ENCODE data around the gene SFSWAP.

SFSWAP gene

DNA sequence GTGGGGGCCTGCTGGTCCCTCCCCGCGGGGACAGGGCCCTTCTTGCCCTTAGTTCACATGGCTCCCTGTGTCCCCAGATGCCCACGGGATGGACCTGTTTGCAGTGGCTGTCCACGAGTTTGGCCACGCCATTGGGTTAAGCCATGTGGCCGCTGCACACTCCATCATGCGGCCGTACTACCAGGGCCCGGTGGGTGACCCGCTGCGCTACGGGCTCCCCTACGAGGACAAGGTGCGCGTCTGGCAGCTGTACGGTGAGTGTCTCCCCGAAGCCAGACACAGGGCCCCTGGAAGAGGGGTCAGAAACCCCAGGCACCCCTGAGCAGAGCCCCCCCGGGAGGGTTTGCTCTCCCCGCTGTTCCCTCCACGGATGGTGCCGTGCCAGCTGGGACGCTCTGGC, 130.7 kb downstream of the SFSWAP start:
- TF ChIP-seq SIN3A (IDR thresholded peaks at IDR 0.05; ENCODE audit: borderline replicate concordance, insufficient read depth, low read length) (no peak), TAF1 (IDR thresholded peaks at IDR 0.05; ENCODE audit: borderline replicate concordance, insufficient read depth, low read length) (no peak), FOXP2 (optimal IDR thresholded peaks at IDR 0.05; ENCODE audit: borderline replicate concordance, extremely low read depth, extremely low read length, insufficient read depth) (no peak)

DNA sequence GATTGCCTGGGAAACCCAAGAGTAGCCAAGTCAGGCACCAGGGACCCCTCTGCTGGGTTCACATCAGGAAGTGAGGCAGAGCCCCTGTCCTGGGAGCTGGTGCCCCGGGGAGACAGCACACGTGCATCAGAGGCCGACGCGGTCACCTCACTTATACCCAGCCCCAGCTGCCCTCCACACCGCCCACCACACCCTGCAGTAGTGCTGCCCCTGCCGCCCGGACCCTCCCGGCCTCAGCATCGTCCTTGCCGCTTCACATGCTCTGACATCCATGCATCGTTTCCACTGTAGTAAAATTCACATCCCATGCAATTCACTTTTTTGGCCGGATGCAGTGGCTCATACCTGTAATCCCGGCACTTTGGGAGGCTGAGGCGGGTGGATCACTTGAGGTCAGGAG, 131.3 kb downstream of the SFSWAP start:
- TF ChIP-seq FOXP2 (optimal IDR thresholded peaks at IDR 0.05; ENCODE audit: borderline replicate concordance, extremely low read depth, extremely low read length, insufficient read depth) (no peak), POLR2AphosphoS5 (IDR thresholded peaks at IDR 0.05; ENCODE audit: low read depth, low read length) (no peak), TAF1 (IDR thresholded peaks at IDR 0.05; ENCODE audit: borderline replicate concordance, insufficient read depth, low read length) (no peak), SIN3A (IDR thresholded peaks at IDR 0.05; ENCODE audit: borderline replicate concordance, insufficient read depth, low read length) (no peak)
- TF ChIP-seq, protein P1, sequence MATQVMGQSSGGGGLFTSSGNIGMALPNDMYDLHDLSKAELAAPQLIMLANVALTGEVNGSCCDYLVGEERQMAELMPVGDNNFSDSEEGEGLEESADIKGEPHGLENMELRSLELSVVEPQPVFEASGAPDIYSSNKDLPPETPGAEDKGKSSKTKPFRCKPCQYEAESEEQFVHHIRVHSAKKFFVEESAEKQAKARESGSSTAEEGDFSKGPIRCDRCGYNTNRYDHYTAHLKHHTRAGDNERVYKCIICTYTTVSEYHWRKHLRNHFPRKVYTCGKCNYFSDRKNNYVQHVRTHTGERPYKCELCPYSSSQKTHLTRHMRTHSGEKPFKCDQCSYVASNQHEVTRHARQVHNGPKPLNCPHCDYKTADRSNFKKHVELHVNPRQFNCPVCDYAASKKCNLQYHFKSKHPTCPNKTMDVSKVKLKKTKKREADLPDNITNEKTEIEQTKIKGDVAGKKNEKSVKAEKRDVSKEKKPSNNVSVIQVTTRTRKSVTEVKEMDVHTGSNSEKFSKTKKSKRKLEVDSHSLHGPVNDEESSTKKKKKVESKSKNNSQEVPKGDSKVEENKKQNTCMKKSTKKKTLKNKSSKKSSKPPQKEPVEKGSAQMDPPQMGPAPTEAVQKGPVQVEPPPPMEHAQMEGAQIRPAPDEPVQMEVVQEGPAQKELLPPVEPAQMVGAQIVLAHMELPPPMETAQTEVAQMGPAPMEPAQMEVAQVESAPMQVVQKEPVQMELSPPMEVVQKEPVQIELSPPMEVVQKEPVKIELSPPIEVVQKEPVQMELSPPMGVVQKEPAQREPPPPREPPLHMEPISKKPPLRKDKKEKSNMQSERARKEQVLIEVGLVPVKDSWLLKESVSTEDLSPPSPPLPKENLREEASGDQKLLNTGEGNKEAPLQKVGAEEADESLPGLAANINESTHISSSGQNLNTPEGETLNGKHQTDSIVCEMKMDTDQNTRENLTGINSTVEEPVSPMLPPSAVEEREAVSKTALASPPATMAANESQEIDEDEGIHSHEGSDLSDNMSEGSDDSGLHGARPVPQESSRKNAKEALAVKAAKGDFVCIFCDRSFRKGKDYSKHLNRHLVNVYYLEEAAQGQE (IDR thresholded peaks at IDR 0.05; ENCODE audit: insufficient read depth in 1 of 2, low read depth in 2 of 2, low read length in 2 of 2), result no peak

DNA sequence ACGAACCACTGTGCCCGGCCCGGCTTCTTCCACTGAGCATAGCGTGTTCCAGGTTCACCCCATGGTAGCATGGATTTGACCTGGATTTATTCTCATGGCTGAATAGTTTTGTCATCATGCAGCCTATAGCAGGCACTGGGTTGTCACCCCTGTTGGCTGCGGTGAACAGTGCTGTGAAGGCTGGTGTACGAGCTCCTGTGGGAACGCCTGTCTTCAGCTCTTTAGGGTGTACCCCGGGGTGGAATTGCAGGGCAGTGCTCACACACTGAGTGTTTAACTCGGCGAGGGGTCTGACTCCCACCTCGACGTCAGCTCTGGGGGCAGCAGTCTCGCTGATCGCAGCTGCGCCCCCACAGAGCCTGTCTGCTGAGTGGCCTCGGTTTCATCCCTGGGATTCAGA, 132.6 kb downstream of the SFSWAP start:
- no peak for TF ChIP-seq FOXP2 (optimal IDR thresholded peaks at IDR 0.05; ENCODE audit: borderline replicate concordance, extremely low read depth, extremely low read length, insufficient read depth)
- TF ChIP-seq TAF1 (IDR thresholded peaks at IDR 0.05; ENCODE audit: borderline replicate concordance, insufficient read depth, low read length), result no peak
- no peak for TF ChIP-seq POLR2AphosphoS5 (IDR thresholded peaks at IDR 0.05; ENCODE audit: low read depth, low read length)
- TF ChIP-seq SIN3A (IDR thresholded peaks at IDR 0.05; ENCODE audit: borderline replicate concordance, insufficient read depth, low read length), result no peak
- TF ChIP-seq, protein P1 (IDR thresholded peaks at IDR 0.05; ENCODE audit: insufficient read depth in 1 of 2, low read depth in 2 of 2, low read length in 2 of 2), result no peak

DNA sequence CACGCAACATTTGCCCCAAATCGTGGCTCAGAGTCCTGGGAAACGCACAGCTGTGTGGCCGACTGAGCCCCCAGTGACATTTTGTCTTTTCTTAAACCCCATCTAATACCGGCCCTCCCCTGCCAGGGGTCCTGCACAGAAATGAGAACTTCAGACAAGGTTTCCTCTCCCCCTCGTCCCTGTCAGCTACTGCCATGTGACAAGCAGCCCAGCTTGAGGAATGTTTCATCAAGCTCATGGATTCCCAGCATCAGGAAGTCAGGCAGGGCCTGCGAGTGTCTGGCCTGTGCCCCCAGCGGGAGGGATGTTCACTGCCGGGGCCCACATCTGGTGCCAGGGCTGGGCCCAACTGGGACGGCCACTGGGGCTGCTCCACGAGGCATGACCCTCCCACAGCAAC, 133.2 kb downstream of the SFSWAP start:
- TF ChIP-seq SIN3A (IDR thresholded peaks at IDR 0.05; ENCODE audit: borderline replicate concordance, insufficient read depth, low read length), result no peak
- TF ChIP-seq, protein P1 (IDR thresholded peaks at IDR 0.05; ENCODE audit: insufficient read depth in 1 of 2, low read depth in 2 of 2, low read length in 2 of 2), result no peak

DNA sequence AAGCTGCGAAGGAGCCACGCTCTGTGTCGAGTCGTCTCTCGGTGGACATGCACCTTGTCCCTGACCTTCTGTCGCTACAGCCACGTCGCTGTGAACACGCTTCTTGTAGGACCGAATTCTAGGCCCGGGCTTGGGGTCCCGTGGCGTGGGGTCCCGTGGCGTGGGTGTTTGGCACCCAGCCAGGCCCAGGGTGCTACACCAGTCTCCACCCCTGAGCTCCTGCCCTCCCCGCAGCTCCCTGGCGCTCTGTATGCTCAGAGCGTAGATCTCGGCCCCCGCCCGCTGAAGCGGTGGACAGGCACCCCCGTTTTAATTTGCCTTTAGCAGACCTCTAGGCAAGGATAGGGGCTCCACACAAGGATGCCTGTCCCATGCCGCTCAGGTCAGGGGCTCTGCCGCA, 133.8 kb downstream of the SFSWAP start:
- TF ChIP-seq POLR2AphosphoS5 (IDR thresholded peaks at IDR 0.05; ENCODE audit: low read depth, low read length), result no peak
- no peak for TF ChIP-seq TAF1 (IDR thresholded peaks at IDR 0.05; ENCODE audit: borderline replicate concordance, insufficient read depth, low read length)
- TF ChIP-seq SIN3A (IDR thresholded peaks at IDR 0.05; ENCODE audit: borderline replicate concordance, insufficient read depth, low read length), result no peak
- TF ChIP-seq FOXP2 (optimal IDR thresholded peaks at IDR 0.05; ENCODE audit: borderline replicate concordance, extremely low read depth, extremely low read length, insufficient read depth), result no peak
- TF ChIP-seq, protein P1 (IDR thresholded peaks at IDR 0.05; ENCODE audit: insufficient read depth in 1 of 2, low read depth in 2 of 2, low read length in 2 of 2), result no peak
